Measurements from ENCODE around the gene DPH6. TPM values are rescaled to one million over a fixed set of nuclear protein-coding genes. Genes with fewer than 3 reads are reported as not detected.
A peak's percentile ranks its signal among the peaks of the same experiment; 100 is the strongest.
"Not testable (repeated sequence)": the region's sequence is repeated elsewhere in the genome, so short reads cannot be mapped to it uniquely, and the experiment has no call there.

DPH6 gene
- total RNA-seq, 2 donors from 2014 or later = 14.8 to 15.3 TPM

GRCh38 chr15:35445891-35446290, 100.1 kb downstream of the DPH6 start:
- no peak overlapping the region for H3K9ac ChIP-seq (ENCODE audit: low read depth in 2 of 2, low read length in 2 of 2)
- H3K9me3 ChIP-seq = no peaks in the 10 kb centered on the region
- H3K36me3 ChIP-seq = no peaks in the 10 kb centered on the region
- H3K4me1 ChIP-seq = no peaks in the 10 kb centered on the region
- H3K27me3 ChIP-seq = no peaks in the 10 kb centered on the region
- H3K4me3 ChIP-seq = no peak overlapping the region
- intact Hi-C loops (cut with DNase I) = loop anchor here (2.0 kb wide), 1 partner anchor 157 kb away; no protein-coding TSS in a partner anchor
- no peak for DNase-seq
- TF ChIP-seq, protein P1, sequence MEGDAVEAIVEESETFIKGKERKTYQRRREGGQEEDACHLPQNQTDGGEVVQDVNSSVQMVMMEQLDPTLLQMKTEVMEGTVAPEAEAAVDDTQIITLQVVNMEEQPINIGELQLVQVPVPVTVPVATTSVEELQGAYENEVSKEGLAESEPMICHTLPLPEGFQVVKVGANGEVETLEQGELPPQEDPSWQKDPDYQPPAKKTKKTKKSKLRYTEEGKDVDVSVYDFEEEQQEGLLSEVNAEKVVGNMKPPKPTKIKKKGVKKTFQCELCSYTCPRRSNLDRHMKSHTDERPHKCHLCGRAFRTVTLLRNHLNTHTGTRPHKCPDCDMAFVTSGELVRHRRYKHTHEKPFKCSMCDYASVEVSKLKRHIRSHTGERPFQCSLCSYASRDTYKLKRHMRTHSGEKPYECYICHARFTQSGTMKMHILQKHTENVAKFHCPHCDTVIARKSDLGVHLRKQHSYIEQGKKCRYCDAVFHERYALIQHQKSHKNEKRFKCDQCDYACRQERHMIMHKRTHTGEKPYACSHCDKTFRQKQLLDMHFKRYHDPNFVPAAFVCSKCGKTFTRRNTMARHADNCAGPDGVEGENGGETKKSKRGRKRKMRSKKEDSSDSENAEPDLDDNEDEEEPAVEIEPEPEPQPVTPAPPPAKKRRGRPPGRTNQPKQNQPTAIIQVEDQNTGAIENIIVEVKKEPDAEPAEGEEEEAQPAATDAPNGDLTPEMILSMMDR (IDR thresholded peaks at IDR 0.05) = no peak
- no peak overlapping the region for H3K27ac ChIP-seq

DNA sequence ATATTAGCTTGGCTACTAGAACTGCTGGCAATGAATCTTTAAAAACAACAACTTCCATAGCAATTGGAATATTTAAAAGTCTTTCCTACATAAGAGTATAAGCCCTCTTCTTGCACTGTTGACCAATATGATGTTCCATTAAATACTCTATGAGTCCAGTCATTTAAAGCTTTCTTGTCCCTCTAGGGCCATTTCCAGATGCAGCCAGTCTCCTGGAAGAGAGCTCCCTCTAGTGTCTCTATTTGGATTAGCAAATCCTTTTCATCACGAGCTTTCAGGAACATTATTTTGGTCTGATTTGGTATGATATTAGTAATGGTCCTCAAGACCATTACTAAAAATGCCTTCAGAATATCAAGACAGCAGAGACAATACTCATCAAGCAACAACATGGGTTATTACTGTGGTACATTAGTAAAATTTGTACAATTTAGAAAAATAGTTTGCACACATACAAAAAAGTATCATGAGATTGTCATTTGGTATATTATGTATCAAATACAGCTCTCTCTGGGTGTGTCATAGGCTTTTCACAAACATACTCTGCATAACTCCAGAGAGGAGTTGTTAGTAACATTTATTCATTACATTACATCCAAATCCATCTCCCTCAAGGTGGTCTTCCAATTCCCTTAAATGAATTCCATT, 101.3 kb downstream of the DPH6 start:
- no peak overlapping the region for H3K27ac ChIP-seq
- H3K9ac ChIP-seq (ENCODE audit: low read depth in 2 of 2, low read length in 2 of 2) = no peak overlapping the region
- DNase-seq = no peak
- H3K9me3 ChIP-seq = no peaks in the 10 kb centered on the region
- TF ChIP-seq, protein P1 (IDR thresholded peaks at IDR 0.05) = peak; percentile 89
- H3K4me3 ChIP-seq = no peak overlapping the region
- intact Hi-C loops (cut with DNase I) = loop anchor here (2.0 kb wide), 1 partner anchor 156 kb away; no protein-coding TSS in a partner anchor
- no peaks in the 10 kb centered on the region for H3K36me3 ChIP-seq
- no peaks in the 10 kb centered on the region for H3K4me1 ChIP-seq
- no peaks in the 10 kb centered on the region for H3K27me3 ChIP-seq

- intact Hi-C loops (cut with DNase I) = no loop called here
- H3K27me3 ChIP-seq = no peaks in the 10 kb centered on the region
Observed at GRCh38 chr15:35443376-35443775, 102.6 kb downstream of the DPH6 start.

DNA sequence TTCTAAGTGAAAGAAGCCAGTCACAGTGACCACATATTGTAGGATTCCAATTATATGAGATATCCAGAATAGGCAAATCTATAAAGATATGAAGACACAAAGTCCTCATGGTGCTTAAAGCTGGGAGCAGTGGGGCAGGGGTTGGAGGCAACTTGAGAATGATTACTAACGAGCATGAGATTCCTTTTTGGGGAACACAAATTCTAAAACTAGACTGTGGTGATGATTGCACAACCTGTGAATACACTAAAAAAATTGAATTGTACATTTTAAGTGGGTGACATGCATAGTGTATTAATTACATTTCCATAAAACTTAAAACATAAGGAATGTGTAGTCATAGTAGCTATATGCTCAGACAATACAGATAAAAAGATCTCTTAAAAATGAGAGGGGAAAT, 103.2 kb downstream of the DPH6 start:
- H3K9me3 ChIP-seq = no peaks in the 10 kb centered on the region
- intact Hi-C loops (cut with DNase I) = no loop called here
- TF ChIP-seq, protein P1 (IDR thresholded peaks at IDR 0.05) = no peak
- H3K27me3 ChIP-seq = no peaks in the 10 kb centered on the region
- no peak overlapping the region for H3K9ac ChIP-seq (ENCODE audit: low read depth in 2 of 2, low read length in 2 of 2)
- no peak for DNase-seq
- no peaks in the 10 kb centered on the region for H3K36me3 ChIP-seq
- H3K4me3 ChIP-seq = no peak overlapping the region
- no peak overlapping the region for H3K27ac ChIP-seq
- H3K4me1 ChIP-seq = no peaks in the 10 kb centered on the region

More at GRCh38 chr15:35443376-35443775, 102.6 kb downstream of the DPH6 start:
- H3K9me3 ChIP-seq = no peaks in the 10 kb centered on the region
- H3K9ac ChIP-seq (ENCODE audit: low read depth in 2 of 2, low read length in 2 of 2) = no peak overlapping the region
- no peak overlapping the region for H3K27ac ChIP-seq
- TF ChIP-seq, protein P1 (IDR thresholded peaks at IDR 0.05) = no peak
- no peak overlapping the region for H3K4me3 ChIP-seq
- H3K36me3 ChIP-seq = no peaks in the 10 kb centered on the region
- H3K4me1 ChIP-seq = no peaks in the 10 kb centered on the region
- DNase-seq = no peak

DNA sequence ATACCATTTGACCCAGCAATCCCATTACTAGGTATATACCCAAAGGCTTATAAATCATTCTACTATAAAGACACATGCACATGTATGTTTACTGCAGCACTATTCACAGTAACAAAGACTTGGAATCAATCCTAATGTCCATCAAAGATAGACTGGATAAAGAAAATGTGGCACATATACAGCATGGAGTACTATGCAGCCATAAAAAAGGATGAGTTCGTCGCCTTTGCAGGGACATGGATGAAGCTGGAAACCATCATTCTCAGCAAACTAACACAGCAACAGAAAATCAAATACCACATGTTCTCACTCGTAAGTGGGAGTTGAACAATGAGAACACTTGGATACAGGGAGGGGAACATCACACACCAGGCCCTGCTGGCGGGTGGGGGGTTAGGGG, 104.7 kb downstream of the DPH6 start:
- H3K36me3 ChIP-seq; H3K4me3 ChIP-seq; H3K9me3 ChIP-seq; H3K4me1 ChIP-seq; H3K9ac ChIP-seq (ENCODE audit: low read depth in 2 of 2, low read length in 2 of 2); H3K27ac ChIP-seq; intact Hi-C loops (cut with DNase I); H3K27me3 ChIP-seq; DNase-seq: not testable (repeated sequence)

DNA sequence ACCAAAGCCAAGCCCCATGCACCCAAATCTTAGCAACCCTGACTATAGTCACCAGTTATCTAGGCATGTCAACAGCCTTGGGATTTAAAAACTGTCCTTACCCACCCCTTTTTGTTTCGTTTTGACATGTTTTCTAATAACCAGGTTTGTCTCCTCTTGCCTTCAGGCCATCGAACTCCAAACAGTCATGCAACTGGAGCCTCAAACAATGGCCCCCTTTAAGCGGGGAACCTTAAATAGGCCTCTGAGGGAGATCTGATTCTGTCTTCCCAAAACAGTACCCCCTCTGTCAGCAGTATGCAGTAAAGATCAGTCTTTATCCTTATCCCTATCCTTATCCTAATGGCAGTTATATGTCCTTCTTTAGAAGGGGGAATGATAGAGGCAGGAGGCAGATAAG, 105.7 kb downstream of the DPH6 start:
- intact Hi-C loops (cut with DNase I) = no loop called here
- H3K27ac ChIP-seq = no peak overlapping the region
- TF ChIP-seq, protein P1 (IDR thresholded peaks at IDR 0.05) = no peak
- H3K9me3 ChIP-seq = no peaks in the 10 kb centered on the region
- no peak overlapping the region for H3K4me3 ChIP-seq
- no peaks in the 10 kb centered on the region for H3K4me1 ChIP-seq
- H3K36me3 ChIP-seq = no peaks in the 10 kb centered on the region
- H3K27me3 ChIP-seq = no peaks in the 10 kb centered on the region
- no peak for DNase-seq
- H3K9ac ChIP-seq (ENCODE audit: low read depth in 2 of 2, low read length in 2 of 2) = no peak overlapping the region
